Measurements from ENCODE around the gene UBXN10.

The UBXN10 gene

GRCh38 chr1:20184481-20184900 lies 1.4 kb upstream of the UBXN10 start:
- no peak for DNase-seq

GRCh38 chr1:20184997-20185833 lies 681 bp upstream of the UBXN10 start:
- DNase-seq: no peak

- peak; percentile 37 for DNase-seq
These were observed 1.4 kb downstream of the UBXN10 start for GRCh38 chr1:20187103-20187812.

GRCh38 chr1:20187813-20188454 lies 2.0 kb downstream of the UBXN10 start:
- DNase-seq: no peak

GRCh38 chr1:20188455-20188817 lies 2.5 kb downstream of the UBXN10 start:
- no peak for DNase-seq

- DNase-seq: no peak
These were observed 3.8 kb downstream of the UBXN10 start for GRCh38 chr1:20189664-20190063.

GRCh38 chr1:20190256-20191160 lies 4.6 kb downstream of the UBXN10 start:
- DNase-seq: no peak

- DNase-seq: no peak
These were observed 5.5 kb downstream of the UBXN10 start for GRCh38 chr1:20191266-20191825.

- DNase-seq: no peak
These were observed 6.5 kb downstream of the UBXN10 start for GRCh38 chr1:20192364-20192763.

GRCh38 chr1:20192871-20193411 lies 7.0 kb downstream of the UBXN10 start:
- DNase-seq: no peak

GRCh38 chr1:20194224-20194623 lies 8.3 kb downstream of the UBXN10 start:
- DNase-seq: no peak

- DNase-seq: peak; percentile 37
These were observed 9.0 kb downstream of the UBXN10 start for GRCh38 chr1:20194757-20195461.

GRCh38 chr1:20195462-20195780 lies 9.5 kb downstream of the UBXN10 start:
- no peak for DNase-seq

- DNase-seq: no peak
These were observed 11.5 kb downstream of the UBXN10 start for GRCh38 chr1:20197329-20197791.

GRCh38 chr1:20198296-20198695 lies 12.4 kb downstream of the UBXN10 start:
- DNase-seq: no peak

GRCh38 chr1:20198918-20199317 lies 13.0 kb downstream of the UBXN10 start:
- DNase-seq: no peak

- DNase-seq: no peak
These were observed 13.5 kb downstream of the UBXN10 start for GRCh38 chr1:20199403-20199802.

- no peak for DNase-seq
These were observed 13.9 kb downstream of the UBXN10 start for GRCh38 chr1:20199840-20200239.

- DNase-seq: no peak
These were observed 15.1 kb downstream of the UBXN10 start for GRCh38 chr1:20200966-20201365.

GRCh38 chr1:20202166-20202565 lies 16.3 kb downstream of the UBXN10 start:
- DNase-seq: no peak

GRCh38 chr1:20207546-20207945 lies 21.6 kb downstream of the UBXN10 start:
- DNase-seq: no peak

- DNase-seq: no peak
These were observed 23.6 kb downstream of the UBXN10 start for GRCh38 chr1:20209471-20209870.

Data from NCI-H345 (cell line).